DOHH2 (cell line): ENCODE measurements around the gene TNRC18.
A peak's percentile ranks its signal among the peaks of the same experiment; 100 is the strongest.
"Not testable (repeated sequence)": the region's sequence is repeated elsewhere in the genome, so short reads cannot be mapped to it uniquely, and the experiment has no call there.

Source experiments
- H3F3A ChIP-seq: fragments of 200-600 bp; sonication (generic), shearing (Covaris generic); 2 replicates; pipeline ENCODE4 v1.6.0; 2016; ENCODE audit warnings: antibody characterized with exemption, mild to moderate bottlenecking; ENCODE audit not compliant: control insufficient read depth, insufficient read depth
- H3K27ac ChIP-seq: fragments of 200-600 bp; sonication (generic); 2 replicates; pipeline ENCODE4 v1.5.1; 2014; ENCODE audit warnings: low read depth, mild to moderate bottlenecking, low read length, moderate library complexity
- H3K27me3 ChIP-seq: fragments of 200-600 bp; sonication (generic); 2 replicates; pipeline ENCODE4 v1.6.1; 2014; ENCODE audit warnings: mild to moderate bottlenecking, low read length, mixed read lengths; ENCODE audit not compliant: control insufficient read depth
- H3K36me3 ChIP-seq: fragments of 200-600 bp; sonication (generic); 2 replicates; pipeline ENCODE4 v1.6.1; 2014; ENCODE audit warnings: mild to moderate bottlenecking, low read length, moderate library complexity, mixed read lengths; ENCODE audit not compliant: control insufficient read depth
- H3K4me1 ChIP-seq: fragments of 200-600 bp; sonication (generic); 2 replicates; pipeline ENCODE4 v1.6.1; 2014; ENCODE audit warnings: mild to moderate bottlenecking, low read length, mixed read lengths; ENCODE audit not compliant: control insufficient read depth
- H3K4me2 ChIP-seq: fragments of 200-600 bp; sonication (generic); 2 replicates; pipeline ENCODE4 v1.6.0; 2014; ENCODE audit warnings: mild to moderate bottlenecking, low read length, moderate library complexity
- H3K4me3 ChIP-seq: fragments of 200-600 bp; sonication (generic); 2 replicates; pipeline ENCODE4 v1.5.1; 2014; ENCODE audit warnings: mild to moderate bottlenecking, low read length, mixed read lengths
- H3K79me2 ChIP-seq: fragments of 200-600 bp; sonication (generic); 2 replicates; pipeline ENCODE4 v1.6.1; 2014; ENCODE audit warnings: mild to moderate bottlenecking, low read length, mixed read lengths; ENCODE audit not compliant: control insufficient read depth
- H3K9me2 ChIP-seq: fragments of 200-600 bp; sonication (generic); replicated peaks from 2 replicates; pipeline ENCODE4 v1.6.1; 2014; ENCODE audit warnings: mild to moderate bottlenecking, low read length, mixed read lengths; ENCODE audit not compliant: control insufficient read depth
- H3K9me3 ChIP-seq: fragments of 200-600 bp; sonication (generic); 2 replicates; pipeline ENCODE4 v1.6.1; 2014; ENCODE audit warnings: antibody characterized with exemption, low read length, mixed read lengths; ENCODE audit not compliant: control insufficient read depth, insufficient read depth
- H4K20me1 ChIP-seq: fragments of 200-600 bp; sonication (generic); 2 replicates; pipeline ENCODE4 v1.6.0; 2014; ENCODE audit warnings: low read depth, mild to moderate bottlenecking, antibody characterized with exemption, low read length, moderate library complexity; ENCODE audit not compliant: control insufficient read depth, insufficient read depth
- CTCF ChIP-seq: fragments of 200-600 bp; sonication (generic); IDR thresholded peaks from one replicate; pipeline ENCODE4 v1.5.1; 2014; ENCODE audit warnings: antibody characterized with exemption, mild to moderate bottlenecking, low read depth, low read length; ENCODE audit not compliant: poor library complexity, severe bottlenecking
- EZH2phosphoT487 ChIP-seq: fragments of 200-600 bp; sonication (generic); IDR thresholded peaks from 2 replicates; pipeline ENCODE4 v1.6.1; 2017; ENCODE audit warnings: borderline replicate concordance, mild to moderate bottlenecking, antibody characterized with exemption, low read length, moderate library complexity, mixed read lengths

TNRC18 gene

GRCh38 chr7:5287802-5288201, 135.8 kb downstream of the TNRC18 start:
- Histone ChIP-seq H3K9me3 (no peaks in the 10 kb centered on the region), H3K27ac (no peak overlapping the region), H3K36me3 (no peaks in the 10 kb centered on the region), H3K9me2 (no peaks in the 10 kb centered on the region), H3K79me2 (no peaks in the 10 kb centered on the region), H3K27me3 (peaks cover 6% of the 10 kb centered on the region), H3K4me2 (no peak overlapping the region), H3F3A (no peaks in the 10 kb centered on the region), H4K20me1 (no peaks in the 10 kb centered on the region), H3K4me1 (no peaks in the 10 kb centered on the region), H3K4me3 (no peak overlapping the region)
- TF ChIP-seq CTCF, result no peak
- no peak for TF ChIP-seq EZH2phosphoT487

- H3K4me1 ChIP-seq, H3K27ac ChIP-seq, H3K4me2 ChIP-seq, H3K36me3 ChIP-seq, H3K79me2 ChIP-seq, H3F3A ChIP-seq, H4K20me1 ChIP-seq, H3K4me3 ChIP-seq, H3K27me3 ChIP-seq, H3K9me2 ChIP-seq, H3K9me3 ChIP-seq: not testable (repeated sequence)
Observed at GRCh38 chr7:5287373-5287772, 136.3 kb downstream of the TNRC18 start.

GRCh38 chr7:5286933-5287332, 136.7 kb downstream of the TNRC18 start:
- Histone ChIP-seq H3K9me2 (no peaks in the 10 kb centered on the region), H3K9me3 (no peaks in the 10 kb centered on the region), H3K4me1 (no peaks in the 10 kb centered on the region), H3K4me3 (no peak overlapping the region), H3K27ac (no peak overlapping the region), H3K36me3 (no peaks in the 10 kb centered on the region), H4K20me1 (no peaks in the 10 kb centered on the region), H3K27me3 (peaks cover 6% of the 10 kb centered on the region), H3K79me2 (no peaks in the 10 kb centered on the region), H3K4me2 (no peak overlapping the region), H3F3A (no peaks in the 10 kb centered on the region)
- TF ChIP-seq EZH2phosphoT487 (no peak), CTCF (no peak)

GRCh38 chr7:5284304-5285281, 139.0 kb downstream of the TNRC18 start:
- no peaks in the 10 kb centered on the region for H3K4me1 ChIP-seq
- no peaks in the 10 kb centered on the region for H3F3A ChIP-seq
- no peak overlapping the region for H3K4me3 ChIP-seq
- TF ChIP-seq CTCF, result peak; percentile 65
- no peak for TF ChIP-seq EZH2phosphoT487
- H3K4me2 ChIP-seq, result no peak overlapping the region
- no peaks in the 10 kb centered on the region for H4K20me1 ChIP-seq
- H3K79me2 ChIP-seq, result no peaks in the 10 kb centered on the region
- H3K9me3 ChIP-seq, result no peaks in the 10 kb centered on the region
- H3K27me3 ChIP-seq, result peaks cover 6% of the 10 kb centered on the region
- no peaks in the 10 kb centered on the region for H3K36me3 ChIP-seq
- no peaks in the 10 kb centered on the region for H3K9me2 ChIP-seq
- no peak overlapping the region for H3K27ac ChIP-seq
